ENCODE data around the gene IL31.

IL31 gene

GRCh38 chr12:122126713-122127597 lies 47.1 kb downstream of the IL31 start:
- DNase-seq = no peak

- no peak for DNase-seq
These were observed 47.7 kb downstream of the IL31 start for GRCh38 chr12:122126342-122126635.

- no peak for DNase-seq
These were observed 48.3 kb downstream of the IL31 start for GRCh38 chr12:122125452-122126341.

- no peak for DNase-seq
These were observed 49.7 kb downstream of the IL31 start for GRCh38 chr12:122124370-122124769.

- DNase-seq = no peak
These were observed 50.3 kb downstream of the IL31 start for GRCh38 chr12:122123761-122124145.

- peak in 1 of 2 donors; percentile 56 for DNase-seq
These were observed 50.8 kb downstream of the IL31 start for GRCh38 chr12:122123051-122123760.
